VCaP (cell line): Measurements from ENCODE around the gene VCAN.

Experiments used
- H3K27ac ChIP-seq: fragments of 450-650 bp; 2 replicates; pipeline ENCODE4 v1.5.1; 2017
- TF ChIP-seq, protein P1 (sequence below): fragments of 450-650 bp; conservative IDR thresholded peaks from 2 replicates; pipeline ENCODE4 v1.5.1; 2017; ENCODE audit warnings: mild to moderate bottlenecking, moderate library complexity

Gene VCAN

GRCh38 chr5:83547161-83547560 lies 75.6 kb downstream of the VCAN start:
- TF ChIP-seq, protein P1, sequence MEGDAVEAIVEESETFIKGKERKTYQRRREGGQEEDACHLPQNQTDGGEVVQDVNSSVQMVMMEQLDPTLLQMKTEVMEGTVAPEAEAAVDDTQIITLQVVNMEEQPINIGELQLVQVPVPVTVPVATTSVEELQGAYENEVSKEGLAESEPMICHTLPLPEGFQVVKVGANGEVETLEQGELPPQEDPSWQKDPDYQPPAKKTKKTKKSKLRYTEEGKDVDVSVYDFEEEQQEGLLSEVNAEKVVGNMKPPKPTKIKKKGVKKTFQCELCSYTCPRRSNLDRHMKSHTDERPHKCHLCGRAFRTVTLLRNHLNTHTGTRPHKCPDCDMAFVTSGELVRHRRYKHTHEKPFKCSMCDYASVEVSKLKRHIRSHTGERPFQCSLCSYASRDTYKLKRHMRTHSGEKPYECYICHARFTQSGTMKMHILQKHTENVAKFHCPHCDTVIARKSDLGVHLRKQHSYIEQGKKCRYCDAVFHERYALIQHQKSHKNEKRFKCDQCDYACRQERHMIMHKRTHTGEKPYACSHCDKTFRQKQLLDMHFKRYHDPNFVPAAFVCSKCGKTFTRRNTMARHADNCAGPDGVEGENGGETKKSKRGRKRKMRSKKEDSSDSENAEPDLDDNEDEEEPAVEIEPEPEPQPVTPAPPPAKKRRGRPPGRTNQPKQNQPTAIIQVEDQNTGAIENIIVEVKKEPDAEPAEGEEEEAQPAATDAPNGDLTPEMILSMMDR, result no peak

DNA sequence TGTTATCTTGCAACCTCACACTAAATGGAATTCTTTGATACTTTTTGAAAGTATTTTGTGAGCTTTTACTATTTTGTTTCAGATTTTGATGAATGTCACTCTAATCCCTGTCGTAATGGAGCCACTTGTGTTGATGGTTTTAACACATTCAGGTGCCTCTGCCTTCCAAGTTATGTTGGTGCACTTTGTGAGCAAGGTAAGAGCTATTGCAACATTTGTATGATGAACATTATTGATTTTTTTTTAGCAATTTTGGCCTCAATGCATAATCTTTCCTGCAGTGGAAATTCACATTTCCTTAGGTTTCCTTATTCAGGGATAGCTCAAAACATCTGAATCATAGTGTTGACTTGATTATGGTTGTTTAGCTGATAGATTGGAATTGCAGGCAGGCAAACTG lies 76.3 kb downstream of the VCAN start:
- H3K27ac ChIP-seq, result no peak overlapping the region
- TF ChIP-seq, protein P1, result no peak

More at GRCh38 chr5:83547161-83547560, 75.6 kb downstream of the VCAN start:
- H3K27ac ChIP-seq, result no peak overlapping the region

- TF ChIP-seq, protein P1, result no peak
Observed at GRCh38 chr5:83548581-83548980, 77.0 kb downstream of the VCAN start.

GRCh38 chr5:83549076-83549475 lies 77.5 kb downstream of the VCAN start:
- no peak overlapping the region for H3K27ac ChIP-seq
- TF ChIP-seq, protein P1, result no peak

More at GRCh38 chr5:83548581-83548980, 77.0 kb downstream of the VCAN start:
- no peak overlapping the region for H3K27ac ChIP-seq

DNA sequence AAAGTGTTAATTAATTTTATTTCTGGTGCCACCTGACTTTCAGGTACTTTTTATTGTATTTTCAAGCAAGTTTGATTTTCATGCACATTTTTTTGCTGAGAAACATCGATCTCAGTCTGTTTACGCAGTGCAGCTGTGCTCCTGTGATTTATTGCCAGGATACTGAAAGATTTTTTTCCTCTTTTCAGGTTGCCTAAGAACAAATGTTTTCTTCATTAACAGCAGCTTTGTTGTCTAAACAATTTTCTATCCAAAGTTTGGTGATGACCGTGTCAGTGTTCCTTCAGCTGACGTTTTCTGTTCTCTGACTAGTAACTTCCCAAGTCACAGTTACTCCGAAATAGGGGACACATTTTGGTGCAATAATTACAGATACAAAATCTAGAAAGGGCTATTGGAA lies 78.1 kb downstream of the VCAN start:
- H3K27ac ChIP-seq, result no peak overlapping the region
- TF ChIP-seq, protein P1, result no peak

- no peak overlapping the region for H3K27ac ChIP-seq
Observed at GRCh38 chr5:83551821-83552220, 80.3 kb downstream of the VCAN start.

GRCh38 chr5:83552275-83552674 lies 80.7 kb downstream of the VCAN start:
- no peak overlapping the region for H3K27ac ChIP-seq
- TF ChIP-seq, protein P1, result no peak

More at GRCh38 chr5:83551821-83552220, 80.3 kb downstream of the VCAN start:
- TF ChIP-seq, protein P1, result no peak

- H3K27ac ChIP-seq, result no peak overlapping the region
- TF ChIP-seq, protein P1, result no peak
Observed at GRCh38 chr5:83553000-83553486, 81.5 kb downstream of the VCAN start.
